ENCODE results near the gene DUSP5. TPM values are rescaled to one million over a fixed set of nuclear protein-coding genes. Genes with fewer than 3 reads are reported as not detected.

DUSP5 gene
- total RNA-seq, 3 donors from 2014 or later: 3.8 to 35.4 (median 26.9) TPM

GRCh38 chr10:110481919-110482318 lies 15.8 kb upstream of the DUSP5 start:
- Histone ChIP-seq H3K4me3 (no peak overlapping the region), H3K27me3 (no peaks in the 10 kb centered on the region), H3K9me3 (no peaks in the 10 kb centered on the region), H3K27ac (no peak overlapping the region), H3K4me1 (no peaks in the 10 kb centered on the region), H3K36me3 (no peaks in the 10 kb centered on the region)
- intact Hi-C loops (cut with DNase I; ENCODE audit: low total_unique reads): no loop called here
- no peak for TF ChIP-seq POLR2A (IDR thresholded peaks at IDR 0.05)
- no peak for TF ChIP-seq CTCF (IDR thresholded peaks at IDR 0.05)
- DNase-seq (ENCODE audit: low spot score in 2 of 2): no peak

GRCh38 chr10:110483633-110484032 lies 14.1 kb upstream of the DUSP5 start:
- no peaks in the 10 kb centered on the region for H3K9me3 ChIP-seq
- TF ChIP-seq CTCF (IDR thresholded peaks at IDR 0.05): no peak
- TF ChIP-seq POLR2AphosphoS5 (IDR thresholded peaks at IDR 0.05): no peak
- no peak for TF ChIP-seq POLR2A (IDR thresholded peaks at IDR 0.05)
- no peaks in the 10 kb centered on the region for H3K4me1 ChIP-seq
- no peaks in the 10 kb centered on the region for H3K27me3 ChIP-seq
- intact Hi-C loops (cut with DNase I; ENCODE audit: low total_unique reads): no loop called here
- H3K36me3 ChIP-seq: no peaks in the 10 kb centered on the region
- no peak overlapping the region for H3K27ac ChIP-seq
- H3K4me3 ChIP-seq: no peak overlapping the region
- no peak for DNase-seq (ENCODE audit: low spot score in 2 of 2)

GRCh38 chr10:110485541-110485940 lies 12.2 kb upstream of the DUSP5 start:
- intact Hi-C loops (cut with DNase I; ENCODE audit: low total_unique reads): no loop called here
- H3K9me3 ChIP-seq: no peaks in the 10 kb centered on the region

GRCh38 chr10:110486680-110487410 lies 10.9 kb upstream of the DUSP5 start:
- DNase-seq (ENCODE audit: low spot score in 2 of 2): no peak
- intact Hi-C loops (cut with DNase I; ENCODE audit: low total_unique reads): no loop called here
- no peaks in the 10 kb centered on the region for H3K36me3 ChIP-seq
- no peak overlapping the region for H3K27ac ChIP-seq
- no peaks in the 10 kb centered on the region for H3K4me1 ChIP-seq
- H3K9me3 ChIP-seq: no peaks in the 10 kb centered on the region
- TF ChIP-seq CTCF (IDR thresholded peaks at IDR 0.05) (no peak), POLR2A (IDR thresholded peaks at IDR 0.05) (no peak), POLR2AphosphoS5 (IDR thresholded peaks at IDR 0.05) (no peak)
- H3K4me3 ChIP-seq: no peak overlapping the region
- no peaks in the 10 kb centered on the region for H3K27me3 ChIP-seq

More at GRCh38 chr10:110485541-110485940, 12.2 kb upstream of the DUSP5 start:
- Histone ChIP-seq H3K27ac (no peak overlapping the region), H3K4me3 (no peak overlapping the region), H3K4me1 (no peaks in the 10 kb centered on the region), H3K27me3 (no peaks in the 10 kb centered on the region), H3K36me3 (no peaks in the 10 kb centered on the region)
- no peak for TF ChIP-seq CTCF (IDR thresholded peaks at IDR 0.05)
- DNase-seq (ENCODE audit: low spot score in 2 of 2): no peak

GRCh38 chr10:110487411-110488331 lies 10.0 kb upstream of the DUSP5 start:
- no peak for DNase-seq (ENCODE audit: low spot score in 2 of 2)
- no peak overlapping the region for H3K27ac ChIP-seq
- no peak for TF ChIP-seq POLR2A (IDR thresholded peaks at IDR 0.05)
- no peak for TF ChIP-seq CTCF (IDR thresholded peaks at IDR 0.05)
- no peak for TF ChIP-seq POLR2AphosphoS5 (IDR thresholded peaks at IDR 0.05)

More at GRCh38 chr10:110487411-110488331, 10.0 kb upstream of the DUSP5 start:
- Histone ChIP-seq H3K4me3 (no peak overlapping the region), H3K9me3 (no peaks in the 10 kb centered on the region), H3K27me3 (no peaks in the 10 kb centered on the region), H3K4me1 (no peaks in the 10 kb centered on the region), H3K36me3 (no peaks in the 10 kb centered on the region)
- intact Hi-C loops (cut with DNase I; ENCODE audit: low total_unique reads): no loop called here
